SK-N-SH treated with all-trans-retinoic acid at 6 μM for 48 hours (cell line): ENCODE data around the gene APAF1.

Experiments
- ARNTL ChIP-seq: fragments of 450-650 bp; formaldehyde crosslinking; IDR thresholded peaks from 2 replicates; pipeline ENCODE4 v1.5.0; 2020; ENCODE audit warnings: low read depth, mild to moderate bottlenecking, moderate library complexity, borderline replicate concordance
- BACH2 ChIP-seq: fragments of 250-450 bp; sonication (Bioruptor Pico); IDR thresholded peaks from 2 replicates; pipeline ENCODE4 v1.9.0; 2021; ENCODE audit warnings: mild to moderate bottlenecking, borderline replicate concordance
- PPARA ChIP-seq: fragments of 250-450 bp; sonication (Bioruptor Pico); IDR thresholded peaks from 2 replicates; pipeline ENCODE4 v1.5.0; 2020; ENCODE audit warnings: mild to moderate bottlenecking, borderline replicate concordance
- TCF4 ChIP-seq: fragments of 250-450 bp; sonication (Bioruptor Pico); IDR thresholded peaks from 2 replicates; pipeline ENCODE4 v1.8.0; 2021; ENCODE audit warnings: mild to moderate bottlenecking, moderate library complexity, borderline replicate concordance
- ZFP30 ChIP-seq: fragments of 450-650 bp; formaldehyde crosslinking; IDR thresholded peaks from 2 replicates; pipeline ENCODE4 v1.5.0; 2022; ENCODE audit warnings: mild to moderate bottlenecking, moderate library complexity
- ZNF70 ChIP-seq: fragments of 450-650 bp; formaldehyde crosslinking; IDR thresholded peaks from 2 replicates; pipeline ENCODE4 v1.5.0; 2020; ENCODE audit warnings: mild to moderate bottlenecking, moderate library complexity
- TF ChIP-seq, protein P1 (sequence below): fragments of 250-450 bp; sonication (Bioruptor Pico); IDR thresholded peaks from 2 replicates; pipeline ENCODE4 v1.8.0; 2020; ENCODE audit warnings: mild to moderate bottlenecking, moderate library complexity, borderline replicate concordance
- TF ChIP-seq, protein P2 (sequence below): fragments of 250-450 bp; sonication (Bioruptor Pico); IDR thresholded peaks from 2 replicates; pipeline ENCODE4 v1.8.0; 2021; ENCODE audit warnings: low read depth, mild to moderate bottlenecking, moderate library complexity, borderline replicate concordance
- TF ChIP-seq, protein P3 (sequence below): fragments of 250-450 bp; sonication (Bioruptor Pico); IDR thresholded peaks from 2 replicates; pipeline ENCODE4 v1.5.1; 2021; ENCODE audit warnings: mild to moderate bottlenecking, moderate library complexity

DNA sequence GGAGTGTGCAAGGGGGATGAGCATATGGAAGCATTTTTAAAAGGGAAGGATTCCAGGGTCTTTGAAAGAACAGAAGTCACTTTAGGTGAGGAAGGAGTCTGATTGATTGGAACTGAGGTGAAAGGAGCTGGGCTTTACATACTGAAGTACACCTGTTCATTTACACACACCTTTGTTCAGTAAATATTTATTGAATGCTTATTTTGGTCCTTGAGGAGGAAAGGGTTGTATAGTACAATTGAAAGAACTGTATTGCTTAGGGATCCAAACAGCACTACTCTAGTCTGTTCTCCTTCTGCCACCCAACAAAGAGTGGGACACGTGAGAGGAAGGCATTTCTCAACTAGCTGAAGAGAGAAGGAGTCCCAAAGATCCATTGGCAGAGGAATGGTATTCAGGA is 63.9 kb downstream of the APAF1 start:
- TF ChIP-seq, protein P1, sequence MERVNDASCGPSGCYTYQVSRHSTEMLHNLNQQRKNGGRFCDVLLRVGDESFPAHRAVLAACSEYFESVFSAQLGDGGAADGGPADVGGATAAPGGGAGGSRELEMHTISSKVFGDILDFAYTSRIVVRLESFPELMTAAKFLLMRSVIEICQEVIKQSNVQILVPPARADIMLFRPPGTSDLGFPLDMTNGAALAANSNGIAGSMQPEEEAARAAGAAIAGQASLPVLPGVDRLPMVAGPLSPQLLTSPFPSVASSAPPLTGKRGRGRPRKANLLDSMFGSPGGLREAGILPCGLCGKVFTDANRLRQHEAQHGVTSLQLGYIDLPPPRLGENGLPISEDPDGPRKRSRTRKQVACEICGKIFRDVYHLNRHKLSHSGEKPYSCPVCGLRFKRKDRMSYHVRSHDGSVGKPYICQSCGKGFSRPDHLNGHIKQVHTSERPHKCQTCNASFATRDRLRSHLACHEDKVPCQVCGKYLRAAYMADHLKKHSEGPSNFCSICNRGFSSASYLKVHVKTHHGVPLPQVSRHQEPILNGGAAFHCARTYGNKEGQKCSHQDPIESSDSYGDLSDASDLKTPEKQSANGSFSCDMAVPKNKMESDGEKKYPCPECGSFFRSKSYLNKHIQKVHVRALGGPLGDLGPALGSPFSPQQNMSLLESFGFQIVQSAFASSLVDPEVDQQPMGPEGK = no peak
- TF ChIP-seq PPARA (CRISPR knock-in tag) (no peak), BACH2 (CRISPR knock-in tag) (no peak), TCF4 (no peak), ZFP30 (CRISPR knock-in tag) (no peak), ARNTL (CRISPR knock-in tag) (no peak), ZNF70 (CRISPR knock-in tag) (no peak)
- TF ChIP-seq, protein P2, sequence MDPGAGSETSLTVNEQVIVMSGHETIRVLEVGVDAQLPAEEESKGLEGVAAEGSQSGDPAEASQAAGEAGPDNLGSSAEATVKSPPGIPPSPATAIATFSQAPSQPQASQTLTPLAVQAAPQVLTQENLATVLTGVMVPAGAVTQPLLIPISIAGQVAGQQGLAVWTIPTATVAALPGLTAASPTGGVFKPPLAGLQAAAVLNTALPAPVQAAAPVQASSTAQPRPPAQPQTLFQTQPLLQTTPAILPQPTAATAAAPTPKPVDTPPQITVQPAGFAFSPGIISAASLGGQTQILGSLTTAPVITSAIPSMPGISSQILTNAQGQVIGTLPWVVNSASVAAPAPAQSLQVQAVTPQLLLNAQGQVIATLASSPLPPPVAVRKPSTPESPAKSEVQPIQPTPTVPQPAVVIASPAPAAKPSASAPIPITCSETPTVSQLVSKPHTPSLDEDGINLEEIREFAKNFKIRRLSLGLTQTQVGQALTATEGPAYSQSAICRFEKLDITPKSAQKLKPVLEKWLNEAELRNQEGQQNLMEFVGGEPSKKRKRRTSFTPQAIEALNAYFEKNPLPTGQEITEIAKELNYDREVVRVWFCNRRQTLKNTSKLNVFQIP = no peak
- TF ChIP-seq, protein P3, sequence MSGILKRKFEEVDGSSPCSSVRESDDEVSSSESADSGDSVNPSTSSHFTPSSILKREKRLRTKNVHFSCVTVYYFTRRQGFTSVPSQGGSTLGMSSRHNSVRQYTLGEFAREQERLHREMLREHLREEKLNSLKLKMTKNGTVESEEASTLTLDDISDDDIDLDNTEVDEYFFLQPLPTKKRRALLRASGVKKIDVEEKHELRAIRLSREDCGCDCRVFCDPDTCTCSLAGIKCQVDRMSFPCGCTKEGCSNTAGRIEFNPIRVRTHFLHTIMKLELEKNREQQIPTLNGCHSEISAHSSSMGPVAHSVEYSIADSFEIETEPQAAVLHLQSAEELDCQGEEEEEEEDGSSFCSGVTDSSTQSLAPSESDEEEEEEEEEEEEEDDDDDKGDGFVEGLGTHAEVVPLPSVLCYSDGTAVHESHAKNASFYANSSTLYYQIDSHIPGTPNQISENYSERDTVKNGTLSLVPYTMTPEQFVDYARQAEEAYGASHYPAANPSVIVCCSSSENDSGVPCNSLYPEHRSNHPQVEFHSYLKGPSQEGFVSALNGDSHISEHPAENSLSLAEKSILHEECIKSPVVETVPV (CRISPR knock-in tag) = no peak
